ENCODE measurements around the gene BRWD1.

DNA sequence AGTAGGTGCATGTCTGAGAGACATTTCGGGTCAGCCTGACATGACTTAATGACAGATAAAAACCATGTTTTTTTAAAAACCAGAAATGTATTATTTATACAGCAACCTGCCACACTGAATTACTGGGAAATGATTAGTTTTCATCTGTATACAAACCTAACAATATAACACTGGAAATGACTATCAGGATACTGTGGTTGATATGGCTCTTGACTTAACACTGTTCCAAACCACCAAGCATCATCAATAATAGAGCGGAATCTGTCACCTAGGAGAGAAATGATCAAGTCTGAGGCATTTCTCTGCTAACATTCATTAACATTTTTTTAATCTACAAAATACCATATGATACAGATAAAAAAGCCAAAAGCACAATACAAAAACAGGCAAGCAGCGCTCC is 88.5 kb downstream of the BRWD1 start:
- no peak for TF ChIP-seq POLR2A (IDR thresholded peaks at IDR 0.05)
- TF ChIP-seq, protein P1, sequence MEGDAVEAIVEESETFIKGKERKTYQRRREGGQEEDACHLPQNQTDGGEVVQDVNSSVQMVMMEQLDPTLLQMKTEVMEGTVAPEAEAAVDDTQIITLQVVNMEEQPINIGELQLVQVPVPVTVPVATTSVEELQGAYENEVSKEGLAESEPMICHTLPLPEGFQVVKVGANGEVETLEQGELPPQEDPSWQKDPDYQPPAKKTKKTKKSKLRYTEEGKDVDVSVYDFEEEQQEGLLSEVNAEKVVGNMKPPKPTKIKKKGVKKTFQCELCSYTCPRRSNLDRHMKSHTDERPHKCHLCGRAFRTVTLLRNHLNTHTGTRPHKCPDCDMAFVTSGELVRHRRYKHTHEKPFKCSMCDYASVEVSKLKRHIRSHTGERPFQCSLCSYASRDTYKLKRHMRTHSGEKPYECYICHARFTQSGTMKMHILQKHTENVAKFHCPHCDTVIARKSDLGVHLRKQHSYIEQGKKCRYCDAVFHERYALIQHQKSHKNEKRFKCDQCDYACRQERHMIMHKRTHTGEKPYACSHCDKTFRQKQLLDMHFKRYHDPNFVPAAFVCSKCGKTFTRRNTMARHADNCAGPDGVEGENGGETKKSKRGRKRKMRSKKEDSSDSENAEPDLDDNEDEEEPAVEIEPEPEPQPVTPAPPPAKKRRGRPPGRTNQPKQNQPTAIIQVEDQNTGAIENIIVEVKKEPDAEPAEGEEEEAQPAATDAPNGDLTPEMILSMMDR (IDR thresholded peaks at IDR 0.05) = no peak

All from transverse colon (tissue), 3 donors.